ENCODE results near the gene GNPTG.

- TF ChIP-seq CTCF (IDR thresholded peaks at IDR 0.05; ENCODE audit: low read depth, low read length) = no peak
- no peak; the same call in 1 of the 2 replicates for TF ChIP-seq MAX (IDR thresholded peaks at IDR 0.05; ENCODE audit: low read depth, low read length)
- peak; percentile 33 for TF ChIP-seq POLR2A (IDR thresholded peaks at IDR 0.05; ENCODE audit: extremely low read depth, insufficient read length)
- no peak; the same call in 1 of the 2 replicates for TF ChIP-seq MYC (IDR thresholded peaks at IDR 0.05; ENCODE audit: low read depth, low read length)
Measured at GRCh38 chr16:1308977-1309885, 42.5 kb upstream of the GNPTG start, which contains the start of gene UBE2I.
